GM23248 (cell line): ENCODE data around the gene ACADSB.

Source experiments
- EZH2 ChIP-seq: fragments of 200-600 bp; sonication (generic); IDR thresholded peaks from 2 replicates; pipeline ENCODE4 v1.6.1; 2018; ENCODE audit warnings: antibody characterized with exemption, mild to moderate bottlenecking; ENCODE audit not compliant: insufficient read depth, poor library complexity, severe bottlenecking
- EZH2phosphoT487 ChIP-seq: fragments of 200-600 bp; sonication (generic); IDR thresholded peaks from 2 replicates; pipeline ENCODE4 v1.6.1; 2018; ENCODE audit warnings: antibody characterized with exemption, moderate library complexity, mild to moderate bottlenecking, low read depth; ENCODE audit not compliant: insufficient read depth

- TF ChIP-seq EZH2 (no peak), EZH2phosphoT487 (no peak)
These were observed 53.1 kb downstream of the ACADSB start for GRCh38 chr10:123061865-123062264.
